Heart left ventricle (tissue), 16 donors: ENCODE results near the gene OTUD4. TPM values are rescaled to one million over a fixed set of nuclear protein-coding genes. Genes with fewer than 3 reads are reported as not detected.

Source experiments
- ATAC-seq, 4 donors: fragments of 200-7000 bp; cut with Tn5 transposase; one replicate each; pipeline ENCODE4 v1.9.1; 2020 to 2022; ENCODE audit warnings: moderate library complexity in 4 of 4, mild to moderate bottlenecking in 3 of 4, moderate number of reproducible peaks in 1 of 4
- DNase-seq, 5 donors: peaks; one replicate each; pipeline ENCODE4 v3.0.0-alpha.2; 2020
- H3K27ac ChIP-seq, 12 donors: fragments of 200-600 bp; sonication (generic) in 4 of 12; one replicate each; pipeline versions ENCODE4 v1.5.0 to v1.8.0; 2016 to 2022; ENCODE audit warnings: mild to moderate bottlenecking in 2 of 12
- H3K27me3 ChIP-seq, 9 donors: fragments of 200-600 bp; sonication (generic) in 2 of 9; one replicate each; pipeline versions ENCODE4 v1.5.1 to v1.8.0; 2016 to 2022; ENCODE audit warnings: mild to moderate bottlenecking in 3 of 9
- H3K36me3 ChIP-seq, 9 donors: fragments of 200-600 bp; sonication (generic) in 2 of 9; one replicate each; pipeline versions ENCODE4 v1.5.0 to v1.8.0; 2018 to 2022; ENCODE audit warnings: mild to moderate bottlenecking in 2 of 9
- H3K4me1 ChIP-seq, 12 donors: fragments of 200-600 bp; sonication (generic) in 4 of 12; one replicate each; pipeline versions ENCODE4 v1.5.0 to v1.8.0; 2016 to 2022; ENCODE audit warnings: mild to moderate bottlenecking in 3 of 12
- H3K4me3 ChIP-seq, 12 donors: fragments of 200-600 bp; sonication (generic) in 4 of 12; one replicate each; pipeline versions ENCODE4 v1.5.0 to v1.8.0; 2017 to 2022; ENCODE audit warnings: mild to moderate bottlenecking in 9 of 12, moderate library complexity in 4 of 12
- H3K9me3 ChIP-seq, 12 donors: fragments of 200-600 bp; sonication (generic) in 4 of 12; one replicate each; pipeline versions ENCODE4 v1.5.0 to v1.8.0; 2016 to 2022; ENCODE audit warnings: mild to moderate bottlenecking in 1 of 12
- CTCF ChIP-seq, 12 donors: fragments of 200-600 bp; sonication (generic) in 4 of 12; IDR thresholded peaks; one replicate each; pipeline versions ENCODE4 v1.5.0 to v1.8.0; 2018 to 2022; ENCODE audit warnings: antibody characterized with exemption in 12 of 12, mild to moderate bottlenecking in 5 of 12
- POLR2A ChIP-seq, 2 donors: fragments of 450-650 bp; IDR thresholded peaks; one replicate each; pipeline ENCODE4 v1.6.1; 2017; ENCODE audit warnings: antibody characterized with exemption in 2 of 2, mild to moderate bottlenecking in 2 of 2, moderate library complexity in 2 of 2
- WGBS, 4 donors: extraction: QIAGEN DNeasy Blood & Tissue Kit in 2 of 4; methylation state at CpG; one replicate each; pipeline versions ENCODE4 v1.1.5 to v1.1.7; 2013 to 2018; 5-methylcytosine and 5-hydroxymethylcytosine counted together
- intact Hi-C, 10 donors: fragments of 100-400 bp; cut with DNase I; formaldehyde crosslinking; loops; one replicate each; pipeline versions ENCODE4 v1.11.1 to v1.14.2; 2022
- polyA plus RNA-seq, 2 donors: library from polyadenylated mRNA; stranded (reverse); fragments of 200-250 nt; gene quantifications; one replicate each; pipeline ENCODE4 v1.2.3, GENCODE V29; 2013
- total RNA-seq, 9 donors: library from RNA; depleted of rRNA in 2 of 9; stranded (reverse); fragments of >200 nt in 2 of 9; fragmentation: NEBNext Ultra II Directional in 3 of 9; extraction: Animal tissue kit (Norgen Biotek cat#: 25700) in 3 of 9; gene quantifications; one replicate each; pipeline versions ENCODE4 v1.1.0 to v1.2.4, GENCODE V29; 2016 to 2023
- donor health status: ischemic (EF 13 %, LVEDD 7.1; RV severe dilation, severe dysfunction).
- donor health status: healthy with polysubstance abuse.
- donor health status: DM: no; HTN: yes; CAD: no.
- donor health status: DM: no; HTN: no; CAD: no.
- donor health status: ischemic (EF 25% LVEDD 6.9; RV normal size, moderate dysfunction).
- donor health status: ischemic (EF 25% LVEDD 5.7; RV mildly dilated, moderate dysfunction).
- donor health status: healthy.
- donor health status: DM: yes; HTN: yes; CAD: no.
- donor health status: ischemic (EF 35%, LVEDD 5.7; RV mildly dilated, moderate dysfunction).
- donor health status: nonischemic (EF 11% LVEDD 7.7; RV severe dilation, severe dysfunction).
- donor health status: DM: yes; HTN: yes; CAD: no.
- donor health status: PGD.
- donor health status: ischemic (EF 29% LVEDD 5.4; RV normal size, mild dysfunction).
- donor health status: nonischemic (EF 23%, LVEDD 6.1; RV moderate dilation, normal function).

The OTUD4 gene
- total and polyA plus RNA-seq, 11 donors: 7.7 to 42.1 (median 28.4) TPM

GRCh38 chr4:145177511-145177905 is 2.9 kb downstream of the OTUD4 start:
- peak in 1 of 4 donors; percentile 40 for ATAC-seq
- H3K9me3 ChIP-seq: no peaks in the 10 kb centered on the region
- WGBS, 4 donors: 0 to 3% (median 1%) methylated on average over 4 of the region's 4 CpGs

GRCh38 chr4:145176641-145177432 is 3.6 kb downstream of the OTUD4 start:
- intact Hi-C loops: loop anchor here in 1 of 10 donors (10.0 kb wide), 1 partner anchor 308 kb away; the partner anchor contains the start of gene SMAD1
- Histone ChIP-seq H3K9me3 (no peaks in the 10 kb centered on the region), H3K27ac (peak overlapping the region; percentile 76 to 99 (median 96)), H3K27me3 (no peaks in the 10 kb centered on the region), H3K4me1 (peaks cover 4 to 57% (median 34%) of the 10 kb centered on the region in 12 donors), H3K4me3 (peak overlapping the region in 11 of 12 donors; percentile 51 to 94 (median 84)), H3K36me3 (peaks cover 0 to 24% (median 15%) of the 10 kb centered on the region in 9 donors)
- TF ChIP-seq POLR2A (IDR thresholded peaks at IDR 0.05) (no peak), CTCF (IDR thresholded peaks at IDR 0.05) (no peak)
- ATAC-seq (no peak), DNase-seq (no peak)
- WGBS, 4 donors: 52 to 55% (median 53%) methylated on average over 9 of the region's 9 CpGs

More at GRCh38 chr4:145177511-145177905, 2.9 kb downstream of the OTUD4 start:
- DNase-seq: peak in 3 of 5 donors; percentile 35 to 38 (median 36)
- no peaks in the 10 kb centered on the region for H3K27me3 ChIP-seq
- peaks cover 0 to 18% (median 13%) of the 10 kb centered on the region in 9 donors for H3K36me3 ChIP-seq
- intact Hi-C loops: loop anchor here in 1 of 10 donors (10.0 kb wide), 1 partner anchor 307 kb away; the partner anchor contains the start of gene SMAD1
- TF ChIP-seq POLR2A (IDR thresholded peaks at IDR 0.05) (no peak), CTCF (IDR thresholded peaks at IDR 0.05) (no peak)
- peak overlapping the region in 11 of 12 donors; percentile 51 to 94 (median 84) for H3K4me3 ChIP-seq
- H3K4me1 ChIP-seq: peaks cover 4 to 55% (median 33%) of the 10 kb centered on the region in 12 donors
- H3K27ac ChIP-seq: peak overlapping the region; percentile 76 to 99 (median 96)

- no peaks in the 10 kb centered on the region for H3K27me3 ChIP-seq
- H3K36me3 ChIP-seq: peaks cover 0 to 64% (median 46%) of the 10 kb centered on the region in 9 donors
- TF ChIP-seq POLR2A (IDR thresholded peaks at IDR 0.05): no peak
- TF ChIP-seq CTCF (IDR thresholded peaks at IDR 0.05): no peak
- DNase-seq (no peak), ATAC-seq (peak in 3 of 4 donors; percentile 48 to 61 (median 61))
- 58 to 76% (median 66%) methylated on average over 1 of the region's 1 CpG for WGBS, 4 donors
- intact Hi-C loops: loop anchor here in 1 of 10 donors (10.0 kb wide), 1 partner anchor 313 kb away; the partner anchor contains the start of gene SMAD1
- no peak overlapping the region for H3K4me3 ChIP-seq
- peaks cover 2 to 41% (median 26%) of the 10 kb centered on the region in 12 donors for H3K4me1 ChIP-seq
- no peaks in the 10 kb centered on the region for H3K9me3 ChIP-seq
- H3K27ac ChIP-seq: no peak overlapping the region
These were observed 8.5 kb downstream of the OTUD4 start for GRCh38 chr4:145171911-145172310.

GRCh38 chr4:145170223-145170622 is 10.2 kb downstream of the OTUD4 start:
- ATAC-seq (peak in 2 of 4 donors; percentile 39 to 49), DNase-seq (no peak)
- Histone ChIP-seq H3K9me3 (no peaks in the 10 kb centered on the region), H3K4me3 (no peak overlapping the region), H3K27ac (no peak overlapping the region), H3K36me3 (peaks cover 0 to 79% (median 62%) of the 10 kb centered on the region in 9 donors), H3K27me3 (no peaks in the 10 kb centered on the region), H3K4me1 (peaks cover 0 to 24% (median 12%) of the 10 kb centered on the region in 12 donors)
- TF ChIP-seq POLR2A (IDR thresholded peaks at IDR 0.05) (no peak), CTCF (IDR thresholded peaks at IDR 0.05) (no peak)
- intact Hi-C loops: loop anchor here in 1 of 10 donors (10.0 kb wide), 1 partner anchor 315 kb away; the partner anchor contains the start of gene SMAD1
- WGBS, 4 donors: 50 to 77% (median 73%) methylated on average over 1 of the region's 1 CpG
